ENCODE measurements around the gene NPC1L1.

NPC1L1 gene

GRCh38 chr7:44547536-44548231 lies 6.6 kb upstream of the NPC1L1 start:
- no peak for TF ChIP-seq CTCF (IDR thresholded peaks at IDR 0.05)

- no peak for TF ChIP-seq CTCF (IDR thresholded peaks at IDR 0.05)
Measured at GRCh38 chr7:44541876-44542610, 913 bp upstream of the NPC1L1 start.

- no peak for TF ChIP-seq CTCF (IDR thresholded peaks at IDR 0.05)
Measured at GRCh38 chr7:44540592-44541027, 520 bp downstream of the NPC1L1 start.

GRCh38 chr7:44539669-44540506 lies 1.2 kb downstream of the NPC1L1 start:
- no peak for TF ChIP-seq CTCF (IDR thresholded peaks at IDR 0.05)

- TF ChIP-seq CTCF (IDR thresholded peaks at IDR 0.05), result no peak
Measured at GRCh38 chr7:44538798-44539668, 2.1 kb downstream of the NPC1L1 start.

GRCh38 chr7:44538093-44538797 lies 2.9 kb downstream of the NPC1L1 start:
- no peak for TF ChIP-seq CTCF (IDR thresholded peaks at IDR 0.05)

Measured in LNCAP (cell line).